Measurements from ENCODE around the gene SZRD1. TPM values are rescaled to one million over a fixed set of nuclear protein-coding genes. Genes with fewer than 3 reads are reported as not detected.

SZRD1 gene, protein sequence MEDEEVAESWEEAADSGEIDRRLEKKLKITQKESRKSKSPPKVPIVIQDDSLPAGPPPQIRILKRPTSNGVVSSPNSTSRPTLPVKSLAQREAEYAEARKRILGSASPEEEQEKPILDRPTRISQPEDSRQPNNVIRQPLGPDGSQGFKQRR
- 100 to 1,000 TPM; 128 to 172 TPM for total RNA-seq
- 100 to 1,000 TPM in 1 of 2 donors, 10 to 100 TPM in 1; 87.9 to 109 TPM for polyA plus RNA-seq
- long read RNA-seq, donor 1, transcript SZRD1-210 (3 exons, 3,401 nt), result major isoform, 58 of 242 reads
- long read RNA-seq, donor 1, transcript SZRD1-202 (3 exons, 3,447 nt), result minor isoform, 56 of 242 reads
- long read RNA-seq, donor 1, transcript SZRD1-201 (4 exons, 3,636 nt), result minor isoform, 23 of 242 reads
- long read RNA-seq, donor 1, transcript SZRD1-203 (4 exons, 892 nt), result minor isoform, 16 of 242 reads
- long read RNA-seq, donor 1, partial matches to known transcripts, result 68 of 242 reads
- long read RNA-seq, donor 1, other reads (novel, unspliced or antisense), result 21 of 242 reads
- long read RNA-seq, donor 2, transcript SZRD1-210 (3 exons, 3,401 nt), result minor isoform, 6 of 52 reads
- long read RNA-seq, donor 2, transcript SZRD1-202 (3 exons, 3,447 nt), result major isoform, 8 of 52 reads
- long read RNA-seq, donor 2, partial matches to known transcripts, result 8 of 52 reads
- long read RNA-seq, donor 2, other reads (novel, unspliced or antisense), result 24 of 52 reads

DNA sequence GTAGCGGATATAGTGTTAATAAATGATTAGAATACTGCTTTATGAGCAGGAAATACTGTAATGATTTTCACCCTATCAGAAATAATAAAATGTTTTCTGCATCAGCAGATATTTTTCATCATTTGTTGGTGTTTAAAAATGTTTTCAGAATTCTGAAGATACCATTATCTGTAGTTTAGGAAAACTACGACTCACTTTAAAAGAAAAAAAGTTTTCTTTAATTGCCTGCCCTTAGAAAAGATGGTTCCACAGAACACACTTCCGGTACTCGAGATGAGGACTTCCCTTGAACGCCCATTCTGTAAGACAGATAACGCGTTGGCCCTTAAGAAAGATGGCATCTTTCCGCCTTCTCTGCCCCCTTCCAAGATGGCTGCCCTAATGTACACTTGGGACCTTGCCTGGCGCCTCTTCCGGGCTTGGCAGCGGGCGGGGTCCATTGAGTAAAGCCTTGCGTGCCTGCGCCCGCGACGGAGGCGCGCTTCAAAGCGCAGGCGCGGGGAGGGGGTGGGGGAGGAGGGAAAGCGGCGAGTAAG is at the start of gene SZRD1:
TSS of gene SZRD1 (plus strand) at position 521 of the 536 bp plus-strand sequence. CDS start 16 bp downstream, outside the sequence.
- H3K27me3 ChIP-seq (ENCODE audit: control insufficient read depth in 1 of 2, insufficient read depth in 2 of 2, low read length in 1 of 2), result no peaks in the 10 kb centered on the region
- DNase-seq, result peak; percentile 97
- H3K4me3 ChIP-seq (ENCODE audit: low read length in 2 of 2), result peak within 1 kb of the TSS; percentile 56 to 92
- H3K27ac ChIP-seq (ENCODE audit: low read depth in 1 of 2, low read length in 2 of 2), result peak within 1 kb of the TSS; percentile 72 to 95
- peaks cover 2 to 3% of the 10 kb centered on the region in 2 donors for H3K4me1 ChIP-seq (ENCODE audit: control insufficient read depth in 1 of 2, insufficient read depth in 2 of 2, low read length in 2 of 2)
- ATAC-seq (ENCODE audit: low FRiP score), result peak; percentile 95
- H3K36me3 ChIP-seq (ENCODE audit: control insufficient read depth in 1 of 2, insufficient read depth in 2 of 2, low read length in 1 of 2), result no peaks in the 10 kb centered on the region
- H3K9me3 ChIP-seq (ENCODE audit: control insufficient read depth, low read length), result no peaks in the 10 kb centered on the region
- WGBS, 2 donors, result 2 to 3% methylated on average over 24 of the region's 24 CpGs
- intact Hi-C loops (cut with DNase I), result loop anchor here (2.0 to 5.0 kb wide), 2 partner anchors 74 to 76 kb away; partner anchors contain the start of gene NECAP2 (in 2 of the 2)

- no peak overlapping the region for H3K4me3 ChIP-seq (ENCODE audit: low read length in 2 of 2)
- no peaks in the 10 kb centered on the region for H3K27me3 ChIP-seq (ENCODE audit: control insufficient read depth in 1 of 2, insufficient read depth in 2 of 2, low read length in 1 of 2)
- H3K9me3 ChIP-seq (ENCODE audit: control insufficient read depth, low read length), result no peaks in the 10 kb centered on the region
- peaks cover 0 to 4% of the 10 kb centered on the region in 2 donors for H3K36me3 ChIP-seq (ENCODE audit: control insufficient read depth in 1 of 2, insufficient read depth in 2 of 2, low read length in 1 of 2)
- peaks cover 3 to 9% of the 10 kb centered on the region in 2 donors for H3K4me1 ChIP-seq (ENCODE audit: control insufficient read depth in 1 of 2, insufficient read depth in 2 of 2, low read length in 2 of 2)
- 26 to 45% methylated on average over 3 of the region's 3 CpGs for WGBS, 2 donors
- H3K27ac ChIP-seq (ENCODE audit: low read depth in 1 of 2, low read length in 2 of 2), result peak overlapping the region in 1 of 2 donors; percentile 64
- DNase-seq (peak in 1 of 2 donors; percentile 74), ATAC-seq (ENCODE audit: low FRiP score) (peak; percentile 60)
- intact Hi-C loops (cut with DNase I), result no loop called here
Measured at GRCh38 chr1:16318555-16318954, 48.5 kb upstream of the SZRD1 start.

GRCh38 chr1:16321176-16321867 is 45.7 kb upstream of the SZRD1 start:
- Histone ChIP-seq H3K9me3 (ENCODE audit: control insufficient read depth, low read length) (no peaks in the 10 kb centered on the region), H3K27ac (ENCODE audit: low read depth in 1 of 2, low read length in 2 of 2) (peak overlapping the region in 1 of 2 donors; percentile 56), H3K27me3 (ENCODE audit: control insufficient read depth in 1 of 2, insufficient read depth in 2 of 2, low read length in 1 of 2) (no peaks in the 10 kb centered on the region), H3K4me3 (ENCODE audit: low read length in 2 of 2) (no peak overlapping the region), H3K4me1 (ENCODE audit: control insufficient read depth in 1 of 2, insufficient read depth in 2 of 2, low read length in 2 of 2) (peaks cover 0 to 11% of the 10 kb centered on the region in 2 donors), H3K36me3 (ENCODE audit: control insufficient read depth in 1 of 2, insufficient read depth in 2 of 2, low read length in 1 of 2) (no peaks in the 10 kb centered on the region)
- 45 to 52% methylated on average over 4 of the region's 4 CpGs for WGBS, 2 donors
- ATAC-seq (ENCODE audit: low FRiP score), result no peak
- intact Hi-C loops (cut with DNase I), result no loop called here
- no peak for DNase-seq

DNA sequence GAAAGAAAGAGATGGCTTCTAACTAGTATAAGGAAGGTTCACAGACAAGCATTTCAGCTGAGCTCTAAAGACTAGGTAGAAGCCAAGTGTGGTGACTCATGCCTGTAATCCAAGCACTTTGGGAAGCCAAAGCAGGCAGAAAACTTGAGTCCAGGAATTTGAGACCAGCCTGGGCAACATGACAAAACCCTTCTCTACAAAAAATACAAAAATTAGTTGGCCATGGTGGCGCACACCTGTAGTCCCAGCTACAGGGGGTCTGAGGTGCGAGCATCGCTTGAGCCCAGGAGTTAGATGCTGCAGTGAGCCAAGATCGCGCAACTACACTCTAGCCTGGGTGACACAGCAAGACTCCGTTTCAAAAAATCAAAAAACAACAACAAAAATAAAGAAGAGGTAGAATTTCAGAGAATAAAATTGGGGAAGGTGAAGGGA is 42.6 kb upstream of the SZRD1 start:
- intact Hi-C loops (cut with DNase I), result no loop called here
- Histone ChIP-seq H3K36me3 (ENCODE audit: control insufficient read depth in 1 of 2, insufficient read depth in 2 of 2, low read length in 1 of 2) (no peaks in the 10 kb centered on the region), H3K27me3 (ENCODE audit: control insufficient read depth in 1 of 2, insufficient read depth in 2 of 2, low read length in 1 of 2) (no peaks in the 10 kb centered on the region), H3K4me1 (ENCODE audit: control insufficient read depth in 1 of 2, insufficient read depth in 2 of 2, low read length in 2 of 2) (peaks cover 0 to 14% of the 10 kb centered on the region in 2 donors), H3K27ac (ENCODE audit: low read depth in 1 of 2, low read length in 2 of 2) (peak overlapping the region in 1 of 2 donors; percentile 33), H3K9me3 (ENCODE audit: control insufficient read depth, low read length) (no peaks in the 10 kb centered on the region), H3K4me3 (ENCODE audit: low read length in 2 of 2) (no peak overlapping the region)
- no peak for DNase-seq
- peak; percentile 77 for ATAC-seq (ENCODE audit: low FRiP score)
- WGBS, 2 donors, result 44 to 63% methylated on average over 6 of the region's 6 CpGs

DNA sequence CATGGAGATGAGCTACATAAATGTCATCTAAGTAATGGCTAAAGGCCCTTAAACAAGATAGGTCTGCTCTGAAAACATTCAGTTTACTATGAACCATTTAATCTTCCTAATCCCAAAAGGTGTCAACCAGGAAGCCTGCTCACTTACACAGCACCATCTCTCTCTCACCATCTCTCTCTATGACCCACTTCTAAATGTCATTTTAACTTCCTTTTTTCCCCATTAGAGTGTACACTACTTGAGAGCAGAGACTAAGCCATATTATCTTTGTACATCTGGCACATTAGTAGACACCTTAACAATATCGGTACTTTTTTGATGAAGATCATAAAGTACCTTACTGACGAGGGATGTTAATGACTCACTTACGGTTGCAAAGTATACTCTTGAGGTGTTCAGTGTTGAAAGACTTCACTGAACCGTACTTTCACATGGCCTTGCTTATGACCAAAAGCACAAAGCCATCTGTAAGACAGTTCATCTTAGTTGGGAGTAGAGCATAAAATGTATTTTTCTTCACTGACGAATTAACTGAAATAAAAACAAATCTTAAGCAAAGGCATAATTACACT is 40.1 kb upstream of the SZRD1 start:
- H3K27ac ChIP-seq (ENCODE audit: low read depth in 1 of 2, low read length in 2 of 2), result peak overlapping the region in 1 of 2 donors; percentile 28
- DNase-seq, result no peak
- 20 to 25% methylated on average over 5 of the region's 5 CpGs for WGBS, 2 donors
- no peak overlapping the region for H3K4me3 ChIP-seq (ENCODE audit: low read length in 2 of 2)
- ATAC-seq (ENCODE audit: low FRiP score), result no peak
- intact Hi-C loops (cut with DNase I), result no loop called here
- H3K9me3 ChIP-seq (ENCODE audit: control insufficient read depth, low read length), result no peaks in the 10 kb centered on the region
- H3K36me3 ChIP-seq (ENCODE audit: control insufficient read depth in 1 of 2, insufficient read depth in 2 of 2, low read length in 1 of 2), result no peaks in the 10 kb centered on the region
- peaks cover 0 to 6% of the 10 kb centered on the region in 2 donors for H3K4me1 ChIP-seq (ENCODE audit: control insufficient read depth in 1 of 2, insufficient read depth in 2 of 2, low read length in 2 of 2)
- no peaks in the 10 kb centered on the region for H3K27me3 ChIP-seq (ENCODE audit: control insufficient read depth in 1 of 2, insufficient read depth in 2 of 2, low read length in 1 of 2)

DNA sequence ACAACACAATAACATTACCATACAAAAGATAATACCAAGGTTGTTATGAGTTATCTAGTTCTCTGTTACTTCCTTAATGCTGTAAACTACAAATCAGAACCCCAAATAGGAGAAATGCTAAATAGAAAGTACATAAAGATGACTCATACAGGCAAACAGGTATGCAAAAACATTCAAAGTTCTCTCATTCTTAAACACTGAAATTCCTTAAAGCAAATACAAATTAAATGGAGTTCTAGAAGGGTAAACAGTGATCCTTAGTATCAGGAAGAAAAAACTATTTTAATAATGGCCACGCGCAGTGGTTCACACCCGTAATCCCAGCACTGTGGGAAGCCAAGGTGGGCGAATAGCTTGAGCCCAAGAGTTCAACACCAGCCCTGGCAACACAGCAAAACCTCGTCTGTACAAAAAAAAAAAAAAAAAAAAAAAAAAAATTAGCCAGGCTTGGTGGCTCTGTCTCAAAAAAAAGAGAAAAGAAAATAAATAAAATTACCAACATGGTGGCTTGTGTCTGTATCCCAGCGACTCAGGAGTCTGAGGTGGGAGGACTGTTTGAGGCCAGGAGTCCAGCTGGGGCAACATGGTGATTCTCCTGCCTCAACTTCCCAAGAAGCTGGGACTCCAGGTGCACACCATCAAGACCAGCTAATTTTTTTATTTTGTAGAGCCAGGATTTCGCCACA is 32.2 kb upstream of the SZRD1 start:
- Histone ChIP-seq H3K27me3 (ENCODE audit: control insufficient read depth in 1 of 2, insufficient read depth in 2 of 2, low read length in 1 of 2) (no peaks in the 10 kb centered on the region), H3K27ac (ENCODE audit: low read depth in 1 of 2, low read length in 2 of 2) (no peak overlapping the region), H3K36me3 (ENCODE audit: control insufficient read depth in 1 of 2, insufficient read depth in 2 of 2, low read length in 1 of 2) (no peaks in the 10 kb centered on the region), H3K4me3 (ENCODE audit: low read length in 2 of 2) (no peak overlapping the region), H3K9me3 (ENCODE audit: control insufficient read depth, low read length) (no peaks in the 10 kb centered on the region), H3K4me1 (ENCODE audit: control insufficient read depth in 1 of 2, insufficient read depth in 2 of 2, low read length in 2 of 2) (peaks cover 3% of the 10 kb centered on the region in 2 donors)
- DNase-seq (no peak), ATAC-seq (ENCODE audit: low FRiP score) (no peak)
- 78 to 79% methylated on average over 7 of the region's 7 CpGs for WGBS, 2 donors
- intact Hi-C loops (cut with DNase I), result no loop called here

DNA sequence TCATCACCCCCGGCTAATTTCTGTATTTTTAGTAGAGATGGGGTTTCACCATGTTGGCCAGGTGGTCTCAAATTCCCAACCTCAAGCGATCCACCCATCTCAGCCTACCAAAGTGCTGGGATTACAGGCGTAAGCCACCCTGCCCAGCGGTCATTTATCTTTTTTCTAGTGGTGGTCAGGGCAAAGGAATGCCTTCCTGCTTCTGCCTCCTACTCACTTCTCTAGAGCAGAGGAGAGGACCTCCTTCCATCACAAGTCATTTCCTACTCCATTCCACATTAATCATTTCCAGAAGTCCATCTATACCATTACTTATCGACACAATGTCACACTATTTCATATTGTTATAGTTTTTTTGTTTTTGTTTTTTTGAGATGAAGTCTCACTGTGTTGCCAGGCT is 28.1 kb upstream of the SZRD1 start:
- WGBS, 2 donors, result 86 to 88% methylated on average over 5 of the region's 5 CpGs
- intact Hi-C loops (cut with DNase I), result no loop called here
- Histone ChIP-seq H3K36me3 (ENCODE audit: control insufficient read depth in 1 of 2, insufficient read depth in 2 of 2, low read length in 1 of 2) (no peaks in the 10 kb centered on the region), H3K4me1 (ENCODE audit: control insufficient read depth in 1 of 2, insufficient read depth in 2 of 2, low read length in 2 of 2) (peaks cover 3% of the 10 kb centered on the region in 2 donors), H3K27ac (ENCODE audit: low read depth in 1 of 2, low read length in 2 of 2) (no peak overlapping the region), H3K4me3 (ENCODE audit: low read length in 2 of 2) (no peak overlapping the region), H3K27me3 (ENCODE audit: control insufficient read depth in 1 of 2, insufficient read depth in 2 of 2, low read length in 1 of 2) (no peaks in the 10 kb centered on the region), H3K9me3 (ENCODE audit: control insufficient read depth, low read length) (no peaks in the 10 kb centered on the region)
- DNase-seq (no peak), ATAC-seq (ENCODE audit: low FRiP score) (no peak)

Measured in aorta (tissue), 5 donors.